OCI-LY3 (cell line): ENCODE results near the gene CLEC2D.

Experiments used
- H2AFZ ChIP-seq: fragments of 200-600, 300-600 bp; shearing (Covaris generic); 2 replicates; pipeline ENCODE4 v1.6.0; 2014; ENCODE audit warnings: antibody characterized with exemption, low read depth, low read length
- H3K27ac ChIP-seq: fragments of 200-600, 300-600 bp; sonication (generic); 2 replicates; pipeline ENCODE4 v1.5.1; 2014; ENCODE audit warnings: mild to moderate bottlenecking, low read length, moderate library complexity, mixed read lengths
- H3K27me3 ChIP-seq: fragments of 200-600, 300-600 bp; sonication (generic); 2 replicates; pipeline ENCODE4 v1.6.1; 2014; ENCODE audit warnings: low read depth, low read length, mixed read lengths
- H3K36me3 ChIP-seq: fragments of 200-600, 300-600 bp; sonication (generic); replicated peaks from 2 replicates; pipeline ENCODE3; 2014; ENCODE audit warnings: low read depth, low read length, mixed read lengths
- H3K4me1 ChIP-seq: fragments of 300-600, 200-600 bp; sonication (generic); 2 replicates; pipeline ENCODE4 v1.6.1; 2014; ENCODE audit warnings: low read length, mixed read lengths
- H3K4me2 ChIP-seq: fragments of 200-600, 300-600 bp; sonication (generic); 2 replicates; pipeline ENCODE4 v1.6.1; 2014; ENCODE audit warnings: low read length, mixed read lengths
- H3K4me3 ChIP-seq: fragments of 300-600, 200-600 bp; sonication (generic); 2 replicates; pipeline ENCODE4 v1.5.1; 2014; ENCODE audit warnings: antibody characterized with exemption, mild to moderate bottlenecking, low read length, moderate library complexity
- H3K79me2 ChIP-seq: fragments of 300-600, 200-600 bp; shearing (Covaris generic); 2 replicates; pipeline ENCODE4 v1.6.1; 2014; ENCODE audit warnings: mild to moderate bottlenecking, low read length, mixed read lengths
- H3K9ac ChIP-seq: fragments of 300-600, 200-600 bp; shearing (Covaris generic); 2 replicates; pipeline ENCODE4 v1.6.0; 2014; ENCODE audit warnings: mild to moderate bottlenecking, low read length, moderate library complexity
- H3K9me3 ChIP-seq: fragments of 200-600, 300-600 bp; shearing (Covaris generic); 2 replicates; pipeline ENCODE4 v1.6.1; 2014; ENCODE audit warnings: low read length, mixed read lengths; ENCODE audit not compliant: insufficient read depth
- H4K20me1 ChIP-seq: fragments of 200-600, 300-600 bp; sonication (generic); 2 replicates; pipeline ENCODE4 v1.6.1; 2016; ENCODE audit warnings: low read length, mixed read lengths; ENCODE audit not compliant: insufficient read depth
- CTCF ChIP-seq: fragments of 200-600, 300-600 bp; sonication (generic); IDR thresholded peaks from 2 replicates; pipeline ENCODE4 v1.5.1; 2014; ENCODE audit warnings: antibody characterized with exemption, low read length, low read depth
- EZH2phosphoT487 ChIP-seq: fragments of 200-600 bp; shearing (Covaris generic); IDR thresholded peaks from 2 replicates; pipeline ENCODE4 v1.6.1; 2018; ENCODE audit warnings: antibody characterized with exemption, mixed run types, low read depth

CLEC2D gene

DNA sequence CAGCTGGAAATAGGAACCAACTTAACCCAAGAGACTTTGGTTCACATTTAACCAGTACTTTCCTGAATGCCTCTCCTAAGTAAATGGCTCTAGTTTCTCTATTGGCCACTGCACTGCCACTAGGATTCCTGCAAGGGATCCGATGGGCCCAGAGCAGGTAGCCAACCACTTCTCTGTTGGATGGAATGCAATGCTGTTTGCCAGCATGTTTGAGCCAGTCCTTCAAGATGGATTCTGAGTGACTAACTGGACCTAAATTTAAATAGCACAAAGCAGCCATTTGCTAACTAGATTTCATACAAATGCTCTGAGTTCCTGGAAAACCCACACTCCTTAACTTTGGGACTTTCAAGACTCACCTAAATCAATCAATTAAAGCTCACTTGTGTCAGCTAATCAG, 9.5 kb upstream of the CLEC2D start:
- peaks cover 19% of the 10 kb centered on the region for H3K9me3 ChIP-seq
- H2AFZ ChIP-seq = no peak overlapping the region
- peaks cover 11% of the 10 kb centered on the region for H3K4me1 ChIP-seq
- TF ChIP-seq EZH2phosphoT487 = no peak
- TF ChIP-seq CTCF = no peak
- H3K9ac ChIP-seq = no peak overlapping the region
- H3K4me3 ChIP-seq = no peak overlapping the region
- no peak overlapping the region for H3K27ac ChIP-seq
- H4K20me1 ChIP-seq = no peaks in the 10 kb centered on the region
- H3K27me3 ChIP-seq = no peaks in the 10 kb centered on the region
- peaks cover 92% of the 10 kb centered on the region for H3K36me3 ChIP-seq
- no peaks in the 10 kb centered on the region for H3K79me2 ChIP-seq
- H3K4me2 ChIP-seq = no peak overlapping the region

GRCh38 chr12:9661720-9662119, 7.8 kb upstream of the CLEC2D start:
- H3K4me1 ChIP-seq = peaks cover 25% of the 10 kb centered on the region
- no peak overlapping the region for H2AFZ ChIP-seq
- H4K20me1 ChIP-seq = no peaks in the 10 kb centered on the region
- peaks cover 83% of the 10 kb centered on the region for H3K36me3 ChIP-seq
- no peak overlapping the region for H3K9ac ChIP-seq
- peaks cover 19% of the 10 kb centered on the region for H3K9me3 ChIP-seq
- no peak overlapping the region for H3K4me2 ChIP-seq
- no peaks in the 10 kb centered on the region for H3K79me2 ChIP-seq
- no peaks in the 10 kb centered on the region for H3K27me3 ChIP-seq
- H3K4me3 ChIP-seq = no peak overlapping the region
- H3K27ac ChIP-seq = no peak overlapping the region
- no peak for TF ChIP-seq CTCF
- no peak for TF ChIP-seq EZH2phosphoT487

GRCh38 chr12:9662488-9662887, 7.0 kb upstream of the CLEC2D start:
- peaks cover 76% of the 10 kb centered on the region for H3K36me3 ChIP-seq
- TF ChIP-seq CTCF (no peak), EZH2phosphoT487 (no peak)

GRCh38 chr12:9667403-9668160, 1.9 kb upstream of the CLEC2D start:
- Histone ChIP-seq H3K79me2 (peaks cover 43% of the 10 kb centered on the region), H3K36me3 (peaks cover 40% of the 10 kb centered on the region), H3K4me1 (peaks cover 78% of the 10 kb centered on the region), H3K27me3 (no peaks in the 10 kb centered on the region), H3K4me2 (peak overlapping the region; percentile 86), H3K9ac (peak overlapping the region; percentile 91), H3K27ac (peak overlapping the region; percentile 98), H2AFZ (no peak overlapping the region), H3K9me3 (peaks cover 4% of the 10 kb centered on the region; the same call in 1 of the 2 replicates), H4K20me1 (no peaks in the 10 kb centered on the region), H3K4me3 (peak overlapping the region; percentile 74)
- TF ChIP-seq CTCF (no peak), EZH2phosphoT487 (no peak)

More at GRCh38 chr12:9662488-9662887, 7.0 kb upstream of the CLEC2D start:
- H3K4me3 ChIP-seq = no peak overlapping the region
- H3K9me3 ChIP-seq = peaks cover 19% of the 10 kb centered on the region
- no peak overlapping the region for H2AFZ ChIP-seq
- no peaks in the 10 kb centered on the region for H3K79me2 ChIP-seq
- H3K27me3 ChIP-seq = no peaks in the 10 kb centered on the region
- H3K4me1 ChIP-seq = peaks cover 30% of the 10 kb centered on the region
- no peak overlapping the region for H3K4me2 ChIP-seq
- H4K20me1 ChIP-seq = no peaks in the 10 kb centered on the region
- H3K27ac ChIP-seq = peak overlapping the region; percentile 25
- no peak overlapping the region for H3K9ac ChIP-seq
